Activated effector memory CD4-positive, alpha-beta T cell treated with anti-CD3 and anti-CD28 coated beads, Interleukin-2, amount 50 U/mL, for 16 hours (primary cell): ENCODE measurements around the gene AP1M2.
"Not testable (repeated sequence)": the region's sequence is repeated elsewhere in the genome, so short reads cannot be mapped to it uniquely, and the experiment has no call there.

Source experiments
- DNase-seq: peaks from one replicate; pipeline ENCODE4 v3.0.0-alpha.2; 2020

AP1M2 gene

DNA sequence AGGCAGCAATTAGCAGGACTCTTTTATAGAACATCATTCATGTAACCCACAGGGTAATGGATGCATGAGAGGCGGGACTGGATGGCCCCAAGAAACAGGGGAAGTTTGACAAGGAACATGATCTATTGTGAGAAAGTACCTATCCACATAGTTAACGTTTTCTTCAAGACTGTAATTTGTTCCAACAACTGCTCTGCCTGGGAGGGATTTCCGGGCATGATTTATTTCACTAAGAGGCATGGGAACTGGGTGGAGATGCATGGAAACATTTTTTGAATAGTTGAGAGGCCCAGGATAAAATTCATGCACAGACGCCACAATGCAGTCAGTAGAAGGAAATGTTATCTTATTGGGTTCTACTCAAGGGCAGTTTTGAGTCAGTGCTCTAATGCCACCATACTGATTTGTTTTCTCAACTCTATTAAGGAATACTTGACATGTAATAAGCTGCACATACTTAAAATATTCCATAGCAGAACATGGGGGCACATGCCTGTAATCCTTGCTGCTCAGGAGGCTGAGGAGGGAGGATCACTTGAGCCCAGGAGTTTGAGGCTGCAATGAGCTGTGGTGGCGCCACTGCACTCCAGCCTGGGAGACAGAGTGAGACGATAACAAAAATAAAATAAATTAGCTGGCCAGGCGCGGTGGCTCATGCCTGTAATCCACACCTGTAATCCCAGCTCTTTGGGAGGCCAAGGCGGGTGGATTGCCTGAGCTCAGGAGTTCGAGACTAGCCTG, 53.3 kb downstream of the AP1M2 start:
- DNase-seq = no peak

DNA sequence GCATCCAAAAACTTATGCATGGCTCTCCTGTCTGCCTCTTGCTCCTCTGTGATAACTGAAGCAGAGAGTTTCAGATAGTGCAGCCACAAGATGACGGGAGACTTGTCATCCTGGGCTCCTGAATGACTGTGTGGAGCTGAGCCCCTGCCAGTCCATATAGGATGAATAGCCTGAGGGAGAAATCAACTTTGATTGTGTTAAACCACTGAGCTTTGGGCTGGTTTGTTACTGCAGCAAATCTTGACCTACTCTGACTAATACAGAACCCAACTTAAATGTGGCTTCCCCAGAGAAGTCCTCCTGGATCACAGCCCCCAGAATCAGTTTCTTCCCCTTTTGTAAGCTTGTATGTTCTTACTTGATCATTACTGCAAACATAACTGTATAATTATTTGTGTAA, 54.7 kb downstream of the AP1M2 start:
- DNase-seq = no peak

DNA sequence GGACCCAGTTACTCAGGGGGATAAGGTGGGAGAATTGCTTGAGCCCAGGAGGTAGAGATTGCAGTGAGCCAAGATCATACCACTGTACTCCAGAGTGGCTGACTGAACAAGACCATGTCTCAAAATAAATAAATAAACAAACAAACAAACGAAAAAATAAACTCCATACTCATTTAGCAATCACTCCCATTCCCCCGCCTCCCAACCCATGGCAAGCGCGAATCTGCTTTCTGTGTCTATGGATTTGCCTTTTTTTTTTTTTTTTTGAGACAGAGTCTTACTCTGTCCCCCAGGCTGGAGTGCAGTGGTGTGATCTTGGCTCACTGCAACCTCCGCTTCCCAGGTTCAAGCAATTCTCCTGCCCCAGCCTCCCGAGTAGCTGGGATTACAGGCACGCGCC, 60.2 kb downstream of the AP1M2 start:
- not testable (repeated sequence) for DNase-seq

DNA sequence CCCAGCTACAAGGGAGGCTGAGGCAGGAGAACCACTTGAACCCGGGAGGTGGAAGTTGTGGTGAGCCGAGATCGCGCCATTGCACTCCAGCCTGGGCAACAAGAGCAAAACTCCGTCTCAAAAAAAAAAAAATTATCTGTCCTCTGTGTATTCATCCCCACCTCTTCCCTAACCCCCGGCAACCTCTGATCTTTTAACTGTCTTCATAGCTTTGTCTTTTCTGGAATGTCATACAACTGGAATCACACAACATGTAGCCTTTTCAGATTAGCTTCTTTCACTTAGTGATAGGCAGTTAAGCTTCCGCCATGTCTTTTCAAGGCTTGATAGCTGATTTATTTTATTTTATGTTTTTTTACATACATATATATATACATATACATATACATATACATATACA, 61.5 kb downstream of the AP1M2 start:
- DNase-seq = no peak

GRCh38 chr19:10523135-10523636, 63.9 kb downstream of the AP1M2 start:
- no peak for DNase-seq
